ENCODE results near the gene DST. TPM values are rescaled to one million over a fixed set of nuclear protein-coding genes. Genes with fewer than 3 reads are reported as not detected.

The DST gene
- total RNA-seq, 4 donors from 2014 or later, result 331 to 417 (median 368) TPM

GRCh38 chr6:56480246-56480645 lies 162.4 kb downstream of the DST start:
- TF ChIP-seq POLR2A (IDR thresholded peaks at IDR 0.05) (no peak), CTCF (IDR thresholded peaks at IDR 0.05) (no peak), EP300 (IDR thresholded peaks at IDR 0.05) (no peak)
- DNase-seq (ENCODE audit: low spot score in 2 of 2), result no peak
- Histone ChIP-seq H3K27ac (no peak overlapping the region), H3K27me3 (no peaks in the 10 kb centered on the region), H3K4me1 (peaks cover 0 to 4% (median 0%) of the 10 kb centered on the region in 4 donors), H3K4me3 (no peak overlapping the region), H3K36me3 (peaks cover 0 to 81% (median 0%) of the 10 kb centered on the region in 3 donors), H3K9me3 (peaks cover 0 to 7% (median 0%) of the 10 kb centered on the region in 4 donors)

- H3K27ac ChIP-seq, result no peak overlapping the region
- H3K4me1 ChIP-seq, result peaks cover 0 to 4% (median 0%) of the 10 kb centered on the region in 4 donors
- TF ChIP-seq POLR2A (IDR thresholded peaks at IDR 0.05) (no peak), EP300 (IDR thresholded peaks at IDR 0.05) (no peak), CTCF (IDR thresholded peaks at IDR 0.05) (no peak)
- 95 to 97% methylated on average over 3 of the region's 3 CpGs for WGBS, 2 donors
- H3K9me3 ChIP-seq, result peaks cover 0 to 7% (median 0%) of the 10 kb centered on the region in 4 donors
- no peak overlapping the region for H3K4me3 ChIP-seq
- H3K36me3 ChIP-seq, result peaks cover 0 to 84% (median 0%) of the 10 kb centered on the region in 3 donors
- no peaks in the 10 kb centered on the region for H3K27me3 ChIP-seq
- DNase-seq (ENCODE audit: low spot score in 2 of 2), result no peak
Observed at GRCh38 chr6:56479381-56479780, 163.3 kb downstream of the DST start.

- peaks cover 0 to 93% (median 0%) of the 10 kb centered on the region in 3 donors for H3K36me3 ChIP-seq
- DNase-seq (ENCODE audit: low spot score in 2 of 2), result no peak
- no peaks in the 10 kb centered on the region for H3K27me3 ChIP-seq
- H3K27ac ChIP-seq, result no peak overlapping the region
- peaks cover 0 to 7% (median 0%) of the 10 kb centered on the region in 4 donors for H3K9me3 ChIP-seq
- H3K4me3 ChIP-seq, result no peak overlapping the region
- H3K4me1 ChIP-seq, result peaks cover 0 to 4% (median 0%) of the 10 kb centered on the region in 4 donors
- no peak for TF ChIP-seq POLR2A (IDR thresholded peaks at IDR 0.05)
- TF ChIP-seq EP300 (IDR thresholded peaks at IDR 0.05), result no peak
- no peak for TF ChIP-seq CTCF (IDR thresholded peaks at IDR 0.05)
- 73 to 97% methylated on average over 1 of the region's 1 CpG for WGBS, 2 donors
Observed at GRCh38 chr6:56478202-56478601, 164.5 kb downstream of the DST start.

- Histone ChIP-seq H3K4me1 (peaks cover 0 to 4% (median 0%) of the 10 kb centered on the region in 4 donors), H3K27me3 (no peaks in the 10 kb centered on the region), H3K4me3 (no peak overlapping the region), H3K36me3 (peaks cover 0 to 93% (median 0%) of the 10 kb centered on the region in 3 donors), H3K27ac (no peak overlapping the region), H3K9me3 (peaks cover 0 to 7% (median 0%) of the 10 kb centered on the region in 4 donors)
- no peak for TF ChIP-seq CTCF (IDR thresholded peaks at IDR 0.05)
- TF ChIP-seq POLR2A (IDR thresholded peaks at IDR 0.05), result no peak
- no peak for TF ChIP-seq EP300 (IDR thresholded peaks at IDR 0.05)
- DNase-seq (ENCODE audit: low spot score in 2 of 2), result no peak
- WGBS, 2 donors, result 64 to 74% methylated on average over 5 of the region's 5 CpGs
Observed at GRCh38 chr6:56477241-56477640, 165.4 kb downstream of the DST start.

- Histone ChIP-seq H3K4me3 (no peak overlapping the region), H3K9me3 (peaks cover 0 to 7% (median 0%) of the 10 kb centered on the region in 4 donors), H3K4me1 (no peaks in the 10 kb centered on the region), H3K27me3 (no peaks in the 10 kb centered on the region), H3K27ac (no peak overlapping the region), H3K36me3 (peaks cover 0 to 93% (median 0%) of the 10 kb centered on the region in 3 donors)
- TF ChIP-seq POLR2A (IDR thresholded peaks at IDR 0.05) (no peak), CTCF (IDR thresholded peaks at IDR 0.05) (no peak), EP300 (IDR thresholded peaks at IDR 0.05) (no peak)
- DNase-seq (ENCODE audit: low spot score in 2 of 2), result peak in 1 of 2 donors; percentile 14
- 40 to 54% methylated on average over 4 of the region's 4 CpGs for WGBS, 2 donors
Observed at GRCh38 chr6:56475736-56476457, 166.8 kb downstream of the DST start.

Data from tibial nerve (tissue), 4 donors.